SJCRH30 (cell line): ENCODE results near the gene WDR27. TPM values are rescaled to one million over a fixed set of nuclear protein-coding genes. Genes with fewer than 3 reads are reported as not detected.

Experiments used
- DNase-seq, 2 experiments: peaks; one replicate each; pipeline ENCODE4 v3.0.0-alpha.2; 2015 to 2020
- H3K27ac ChIP-seq: fragments of 250-450 bp; sonication (Bioruptor Pico); 2 replicates; pipeline ENCODE4 v1.5.1; 2020; ENCODE audit warnings: mild to moderate bottlenecking, moderate library complexity
- H3K27me3 ChIP-seq: fragments of 250-450 bp; sonication (Bioruptor Pico); 2 replicates; pipeline ENCODE4 v1.5.1; 2020; ENCODE audit warnings: mild to moderate bottlenecking, moderate library complexity
- H3K36me3 ChIP-seq: fragments of 250-450 bp; sonication (Bioruptor Pico); 2 replicates; pipeline ENCODE4 v1.5.1; 2020; ENCODE audit warnings: mild to moderate bottlenecking, moderate library complexity
- H3K4me1 ChIP-seq: fragments of 250-450 bp; sonication (Bioruptor Pico); 2 replicates; pipeline ENCODE4 v1.5.1; 2020; ENCODE audit warnings: mild to moderate bottlenecking, moderate library complexity
- H3K4me3 ChIP-seq: fragments of 250-450 bp; sonication (Bioruptor Pico); 2 replicates; pipeline ENCODE4 v1.5.1; 2020; ENCODE audit warnings: mild to moderate bottlenecking, moderate library complexity
- H3K9me3 ChIP-seq: fragments of 250-450 bp; sonication (Bioruptor Pico); replicated peaks from 2 replicates; pipeline ENCODE4 v1.5.1; 2020; ENCODE audit warnings: mild to moderate bottlenecking, moderate library complexity
- total RNA-seq: library from RNA; depleted of rRNA; stranded (reverse); fragments of >200 nt; shearing (Covaris generic); gene quantifications from 2 replicates; pipeline ENCODE4 v1.2.3, GENCODE V29; 2014

Gene WDR27
- total RNA-seq, 1 experiment from 2014 or later, result 38.1 TPM

DNA sequence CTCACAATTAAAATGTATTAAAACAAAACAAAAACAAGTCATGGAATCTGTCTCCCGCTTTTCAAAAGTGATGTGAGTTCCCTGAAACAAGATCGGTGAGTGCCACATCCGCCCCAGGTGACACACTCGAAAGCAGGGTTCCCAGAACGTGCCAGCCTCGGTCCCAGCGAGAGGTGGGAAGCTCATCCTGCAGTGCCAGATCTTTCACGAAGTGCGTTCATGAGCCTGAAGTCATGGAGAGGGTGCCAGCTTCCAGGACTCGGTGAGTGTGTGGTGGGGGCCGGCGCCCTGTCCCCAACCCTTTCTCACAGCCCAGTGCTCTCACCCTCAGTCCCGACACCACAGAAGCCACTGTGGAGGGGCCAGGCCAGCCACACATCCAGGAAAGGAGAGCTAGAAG, 127.4 kb downstream of the WDR27 start:
- H3K36me3 ChIP-seq, result no peaks in the 10 kb centered on the region; the same call in 1 of the 2 replicates
- H3K4me1 ChIP-seq, result no peaks in the 10 kb centered on the region; the same call in 1 of the 2 replicates
- no peaks in the 10 kb centered on the region for H3K27me3 ChIP-seq
- H3K9me3 ChIP-seq, result 0 out of 2 replicates have a peak, but pooled peaks cover 2% of the 10 kb centered on the region
- no peak overlapping the region for H3K27ac ChIP-seq
- H3K4me3 ChIP-seq, result no peak overlapping the region
- DNase-seq, result no peak

GRCh38 chr6:169573883-169574282, 127.9 kb downstream of the WDR27 start:
- no peak overlapping the region for H3K4me3 ChIP-seq
- no peaks in the 10 kb centered on the region; the same call in 1 of the 2 replicates for H3K4me1 ChIP-seq
- H3K27ac ChIP-seq, result no peak overlapping the region
- H3K9me3 ChIP-seq, result 0 out of 2 replicates have a peak, but pooled peaks cover 2% of the 10 kb centered on the region
- H3K36me3 ChIP-seq, result no peaks in the 10 kb centered on the region; the same call in 1 of the 2 replicates
- no peak for DNase-seq
- no peaks in the 10 kb centered on the region for H3K27me3 ChIP-seq

DNA sequence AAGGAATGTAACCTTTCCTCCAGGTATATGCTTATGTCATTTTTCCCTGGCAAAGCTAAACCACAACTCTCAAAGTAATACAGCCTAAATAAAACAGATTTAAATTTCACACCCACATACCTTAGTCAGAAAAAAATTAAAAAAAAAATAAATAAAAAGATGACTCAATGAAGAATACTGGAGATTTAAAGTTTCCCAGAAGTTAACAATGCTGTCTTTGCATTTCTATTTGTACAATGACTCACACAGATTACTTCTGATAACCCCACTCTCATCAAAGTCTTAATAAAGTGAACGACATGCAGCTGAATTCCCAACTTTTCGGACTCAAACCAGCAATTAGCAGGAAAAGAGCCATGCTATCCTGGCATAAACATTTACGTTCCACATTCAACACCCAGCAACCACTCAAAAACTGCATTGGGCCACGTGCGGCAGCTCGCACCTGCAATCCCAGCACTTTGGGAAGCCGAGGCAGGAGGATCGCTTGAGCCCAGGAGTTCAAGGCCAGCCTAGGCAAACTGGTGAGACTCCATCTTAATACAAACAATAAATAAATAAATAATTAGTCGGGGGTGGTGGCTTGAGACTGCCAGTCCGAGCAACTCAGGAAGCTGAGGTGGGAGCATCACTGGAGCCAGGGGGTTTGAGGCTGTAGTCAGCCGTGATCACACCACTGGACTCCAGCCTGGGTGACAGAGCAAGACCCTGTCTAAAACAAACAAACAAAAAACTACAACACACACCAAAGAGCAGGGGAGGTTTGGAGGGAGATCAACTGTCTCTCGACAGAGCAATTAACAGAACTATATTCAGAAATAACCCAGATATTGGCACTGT, 130.5 kb downstream of the WDR27 start:
- Histone ChIP-seq H3K4me3 (no peak overlapping the region), H3K4me1 (no peaks in the 10 kb centered on the region; the same call in 1 of the 2 replicates), H3K27ac (no peak overlapping the region), H3K9me3 (0 out of 2 replicates have a peak, but pooled peaks cover 2% of the 10 kb centered on the region), H3K27me3 (no peaks in the 10 kb centered on the region), H3K36me3 (no peaks in the 10 kb centered on the region; the same call in 1 of the 2 replicates)
- no peak for DNase-seq

GRCh38 chr6:169568314-169569087, 133.3 kb downstream of the WDR27 start:
- H3K36me3 ChIP-seq, result no peaks in the 10 kb centered on the region; the same call in 1 of the 2 replicates
- H3K27me3 ChIP-seq, result no peaks in the 10 kb centered on the region
- H3K27ac ChIP-seq, result no peak overlapping the region
- 0 out of 2 replicates have a peak, but pooled peaks cover 2% of the 10 kb centered on the region for H3K9me3 ChIP-seq
- DNase-seq, result no peak
- no peaks in the 10 kb centered on the region; the same call in 1 of the 2 replicates for H3K4me1 ChIP-seq
- H3K4me3 ChIP-seq, result no peak overlapping the region

- Histone ChIP-seq H3K4me1 (no peaks in the 10 kb centered on the region; the same call in 1 of the 2 replicates), H3K4me3 (no peak overlapping the region), H3K27me3 (no peaks in the 10 kb centered on the region), H3K36me3 (no peaks in the 10 kb centered on the region; the same call in 1 of the 2 replicates), H3K27ac (no peak overlapping the region), H3K9me3 (0 out of 2 replicates have a peak, but pooled peaks cover 2% of the 10 kb centered on the region)
- DNase-seq, result no peak
Observed at GRCh38 chr6:169567819-169568218, 134.0 kb downstream of the WDR27 start.

DNA sequence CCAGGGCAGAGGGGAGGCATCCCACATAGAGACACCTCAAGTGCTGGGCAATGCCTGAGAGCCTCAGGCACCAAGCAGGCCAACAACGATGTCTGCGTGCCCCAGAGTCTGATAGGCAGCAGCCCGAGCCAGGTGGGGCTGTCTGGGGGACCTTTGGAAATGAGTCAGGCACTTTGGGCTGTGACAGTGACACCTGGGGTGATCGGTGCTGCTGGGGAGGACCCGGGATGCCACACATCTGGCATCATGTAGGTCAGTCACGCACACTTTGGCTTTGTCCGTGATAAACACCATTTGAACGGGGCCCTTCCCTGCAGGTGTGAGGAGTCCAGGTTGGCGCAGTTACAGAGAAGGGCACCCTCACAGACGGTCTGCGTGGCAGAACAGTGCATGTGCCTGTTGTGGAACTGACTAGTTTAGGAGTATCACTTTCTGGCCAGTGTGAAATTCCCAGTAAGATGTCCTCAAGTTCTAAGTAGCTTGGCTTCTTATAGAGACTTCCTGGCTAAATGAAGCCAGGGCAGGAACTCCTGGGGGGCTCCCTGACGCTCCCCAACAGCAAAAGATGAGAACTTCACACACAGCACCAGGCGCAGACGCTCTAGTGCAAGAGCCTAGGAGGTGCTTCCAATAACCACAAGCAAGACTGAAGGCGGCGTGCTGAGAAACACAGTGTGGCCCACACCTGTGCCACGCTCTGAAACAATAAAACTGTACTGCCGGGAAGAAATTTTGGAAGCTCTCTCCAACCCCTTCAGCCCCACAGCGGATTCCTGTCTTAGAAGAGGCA, 134.7 kb downstream of the WDR27 start:
- Histone ChIP-seq H3K9me3 (0 out of 2 replicates have a peak, but pooled peaks cover 2% of the 10 kb centered on the region), H3K27me3 (no peaks in the 10 kb centered on the region), H3K36me3 (no peaks in the 10 kb centered on the region; the same call in 1 of the 2 replicates), H3K27ac (no peak overlapping the region), H3K4me1 (no peaks in the 10 kb centered on the region; the same call in 1 of the 2 replicates), H3K4me3 (no peak overlapping the region)
- no peak for DNase-seq

DNA sequence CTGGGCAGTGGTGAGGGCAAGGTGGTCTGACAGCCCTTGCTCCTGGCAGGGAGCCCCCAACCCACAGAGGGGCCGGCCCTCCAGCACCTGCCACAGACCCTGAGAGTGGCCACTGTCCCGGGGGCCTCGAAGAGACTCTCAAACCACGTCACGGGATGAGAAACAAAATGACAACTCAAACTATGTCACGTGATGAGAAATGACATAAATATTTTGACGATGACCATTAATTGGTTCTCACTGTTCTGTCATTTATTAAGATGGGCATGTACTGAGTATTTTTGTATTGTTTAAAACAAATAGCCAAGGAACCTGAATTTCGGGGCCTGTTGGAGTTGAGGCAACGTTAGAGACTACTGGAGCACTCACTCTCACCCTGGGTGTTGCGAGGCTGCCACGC, 135.5 kb downstream of the WDR27 start:
- Histone ChIP-seq H3K4me3 (no peak overlapping the region), H3K27ac (no peak overlapping the region), H3K27me3 (no peaks in the 10 kb centered on the region), H3K9me3 (0 out of 2 replicates have a peak, but pooled peaks cover 2% of the 10 kb centered on the region), H3K36me3 (no peaks in the 10 kb centered on the region; the same call in 1 of the 2 replicates), H3K4me1 (no peaks in the 10 kb centered on the region; the same call in 1 of the 2 replicates)
- no peak for DNase-seq

DNA sequence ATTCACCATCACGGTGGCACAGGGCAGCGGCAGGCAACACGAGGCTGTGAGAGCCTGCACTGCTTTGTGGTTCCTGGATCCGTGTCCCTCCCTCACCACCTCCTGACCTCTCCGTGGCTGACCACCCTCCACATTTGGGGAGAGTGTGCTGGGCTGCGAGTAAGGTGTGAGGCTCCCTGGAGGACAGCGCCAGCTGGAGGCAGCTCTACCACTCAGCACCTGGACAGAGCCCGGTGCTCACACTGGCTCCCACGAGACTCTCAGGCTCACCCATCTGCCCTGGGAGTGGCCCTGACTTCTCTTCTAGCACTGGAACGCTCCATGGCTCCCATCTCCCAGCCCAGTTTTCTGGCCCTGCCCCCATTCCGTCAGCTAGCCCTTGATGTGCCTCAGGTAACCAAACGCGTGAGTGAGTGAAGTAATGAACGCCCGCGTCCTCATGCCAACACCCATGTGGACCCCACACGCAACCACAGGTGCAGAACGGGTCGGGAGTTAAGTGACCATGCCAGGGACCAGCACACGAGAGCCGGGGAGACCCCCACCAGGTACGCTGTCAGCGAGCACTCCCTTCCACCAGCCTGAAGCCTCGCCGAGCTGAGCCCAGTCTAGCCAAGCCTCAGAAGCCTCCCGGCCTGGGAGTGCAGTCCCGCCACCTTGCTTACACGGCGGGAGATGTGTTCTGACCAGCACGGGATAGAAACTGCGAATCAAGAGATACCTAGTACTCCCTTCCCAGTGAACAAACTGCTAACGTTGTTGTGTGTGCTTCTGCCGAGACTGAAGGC, 137.2 kb downstream of the WDR27 start:
- H3K4me3 ChIP-seq, result no peak overlapping the region
- no peaks in the 10 kb centered on the region for H3K4me1 ChIP-seq
- H3K27ac ChIP-seq, result no peak overlapping the region
- H3K27me3 ChIP-seq, result no peaks in the 10 kb centered on the region
- no peak for DNase-seq
- no peaks in the 10 kb centered on the region; the same call in 1 of the 2 replicates for H3K36me3 ChIP-seq
- 0 out of 2 replicates have a peak, but pooled peaks cover 2% of the 10 kb centered on the region for H3K9me3 ChIP-seq

DNA sequence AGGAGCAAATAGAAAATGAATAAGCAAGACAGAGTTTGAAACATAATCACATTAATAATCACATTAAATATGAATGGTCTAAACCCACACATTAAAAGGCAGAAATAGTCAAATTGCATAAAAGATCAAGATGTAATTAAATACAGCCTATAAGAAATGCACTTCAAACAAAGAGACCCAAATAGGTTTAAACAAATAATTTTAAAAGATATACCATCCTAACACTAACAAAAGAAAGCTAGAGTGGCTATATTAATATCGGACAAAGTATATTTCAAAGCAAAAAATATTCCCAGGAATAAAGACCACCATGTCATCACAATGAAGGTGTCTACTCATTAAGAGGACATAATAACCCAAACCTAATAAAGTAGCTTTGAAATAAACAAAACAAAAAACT, 140.2 kb downstream of the WDR27 start:
- H3K4me3 ChIP-seq, result no peak overlapping the region
- H3K4me1 ChIP-seq, result no peaks in the 10 kb centered on the region
- H3K9me3 ChIP-seq, result no peaks in the 10 kb centered on the region
- H3K27ac ChIP-seq, result no peak overlapping the region
- no peaks in the 10 kb centered on the region for H3K36me3 ChIP-seq
- H3K27me3 ChIP-seq, result no peaks in the 10 kb centered on the region
- DNase-seq, result no peak

DNA sequence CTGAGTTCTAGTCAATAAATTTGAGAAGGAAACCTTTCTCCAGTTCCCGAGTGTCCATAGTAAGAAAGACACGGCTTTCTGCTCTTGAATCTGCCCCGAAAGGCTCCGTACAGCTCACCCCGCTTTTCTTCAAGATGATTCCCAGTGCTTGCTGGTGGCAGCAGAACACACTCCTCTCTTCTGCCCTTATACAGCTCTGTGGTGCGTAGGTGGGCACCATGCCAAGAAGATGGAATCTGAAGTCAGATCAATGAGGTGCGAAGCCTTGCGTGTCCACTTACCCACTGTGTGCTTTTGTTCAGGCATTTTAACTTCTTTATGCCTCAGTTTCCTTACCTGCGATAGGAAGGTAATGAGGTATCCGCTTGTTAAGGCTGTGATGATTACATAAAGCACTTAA, 142.2 kb downstream of the WDR27 start:
- Histone ChIP-seq H3K27me3 (no peaks in the 10 kb centered on the region), H3K4me1 (no peaks in the 10 kb centered on the region), H3K9me3 (no peaks in the 10 kb centered on the region), H3K36me3 (no peaks in the 10 kb centered on the region), H3K27ac (no peak overlapping the region), H3K4me3 (no peak overlapping the region)
- no peak for DNase-seq

DNA sequence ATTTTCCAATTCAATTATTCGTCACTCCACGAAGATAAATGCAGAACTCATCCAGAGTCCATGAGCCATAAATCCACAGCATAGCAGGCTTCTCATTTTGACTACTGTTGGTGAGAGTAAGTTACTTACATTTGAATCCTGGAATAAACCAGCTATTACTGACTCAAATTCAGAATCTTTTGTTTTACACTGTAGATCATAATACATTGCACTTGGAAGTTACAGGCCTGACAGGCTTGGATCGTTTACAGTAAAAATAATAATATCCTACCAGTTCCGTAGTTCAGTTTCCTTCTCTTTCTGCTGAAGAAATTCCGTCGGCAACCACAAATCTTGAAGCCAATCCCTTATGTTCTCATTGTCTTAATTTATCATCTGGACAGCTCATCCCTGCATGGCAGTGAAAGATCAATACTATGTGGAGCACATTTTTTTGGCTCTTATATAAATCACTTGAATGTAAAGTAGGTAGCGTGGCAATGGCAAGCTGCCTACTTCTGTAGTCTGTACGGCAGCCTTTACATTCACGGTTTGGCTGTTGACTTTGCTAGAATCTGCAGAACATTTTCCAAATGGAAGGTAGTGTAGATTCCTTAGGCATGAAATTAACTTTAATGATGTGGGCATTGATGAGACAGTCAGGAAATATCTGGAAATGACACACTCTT, 142.9 kb downstream of the WDR27 start:
- no peak for DNase-seq
- H3K27ac ChIP-seq, result no peak overlapping the region
- no peaks in the 10 kb centered on the region for H3K4me1 ChIP-seq
- H3K36me3 ChIP-seq, result no peaks in the 10 kb centered on the region
- no peaks in the 10 kb centered on the region for H3K27me3 ChIP-seq
- no peak overlapping the region for H3K4me3 ChIP-seq
- no peaks in the 10 kb centered on the region for H3K9me3 ChIP-seq

DNA sequence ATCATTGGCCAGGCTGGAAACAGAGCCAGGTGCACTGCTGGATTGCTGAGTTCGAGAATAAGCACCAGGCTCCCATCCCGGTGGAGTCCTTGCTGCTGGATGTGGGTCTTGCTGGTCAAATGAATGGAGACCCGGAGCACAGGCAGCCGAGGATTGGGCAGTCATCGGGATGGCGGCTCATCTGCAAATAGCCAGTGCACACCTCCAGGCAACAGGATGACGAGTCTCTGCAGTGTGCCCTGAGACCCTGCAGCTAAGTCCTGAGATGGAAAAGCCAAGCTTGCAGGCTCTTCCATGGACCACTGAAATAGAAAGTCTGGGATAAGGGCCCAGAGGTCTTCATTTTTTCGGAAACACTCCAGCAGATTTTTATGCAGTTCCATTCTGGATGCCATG, 143.5 kb downstream of the WDR27 start:
- no peak for DNase-seq

DNA sequence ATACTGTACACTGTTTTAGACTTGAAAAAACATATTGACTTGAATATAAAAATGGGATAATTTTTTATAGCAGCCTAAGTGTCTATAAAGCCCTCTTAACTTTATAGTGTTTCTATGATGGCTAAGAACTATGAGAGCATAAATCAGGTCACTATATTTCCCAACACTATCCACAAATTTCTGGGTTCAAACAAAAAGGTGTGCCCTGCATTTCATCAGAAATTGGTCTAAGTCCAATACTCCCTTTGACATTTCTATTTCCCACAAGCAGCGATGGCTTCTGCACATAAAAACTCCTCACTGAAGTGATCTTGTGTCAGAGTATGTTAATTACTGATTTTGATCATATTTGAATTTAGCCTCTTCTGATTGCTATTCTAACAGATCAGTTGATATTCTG, 143.9 kb downstream of the WDR27 start:
- H3K9me3 ChIP-seq, result no peaks in the 10 kb centered on the region
- H3K4me3 ChIP-seq, result no peak overlapping the region
- no peaks in the 10 kb centered on the region for H3K36me3 ChIP-seq
- no peak overlapping the region for H3K27ac ChIP-seq
- no peaks in the 10 kb centered on the region for H3K27me3 ChIP-seq
- no peaks in the 10 kb centered on the region for H3K4me1 ChIP-seq
- DNase-seq, result no peak

More for the DNA sequence above, 143.5 kb downstream of the WDR27 start:
- no peaks in the 10 kb centered on the region for H3K36me3 ChIP-seq
- no peaks in the 10 kb centered on the region for H3K9me3 ChIP-seq
- H3K27me3 ChIP-seq, result no peaks in the 10 kb centered on the region
- H3K4me3 ChIP-seq, result no peak overlapping the region
- H3K27ac ChIP-seq, result no peak overlapping the region
- H3K4me1 ChIP-seq, result no peaks in the 10 kb centered on the region
